ENCODE data around the gene PDE4B.

- TF ChIP-seq JUNB (IDR thresholded peaks at IDR 0.05) (no peak), ZFP36 (IDR thresholded peaks at IDR 0.05; ENCODE audit: borderline replicate concordance, partially characterized antibody) (no peak), NR3C1 (IDR thresholded peaks at IDR 0.05) (no peak), REST (IDR thresholded peaks at IDR 0.05) (no peak), CHD4 (IDR thresholded peaks at IDR 0.05; ENCODE audit: borderline replicate concordance) (no peak), JUN (IDR thresholded peaks at IDR 0.05) (no peak), MAFK (IDR thresholded peaks at IDR 0.05; ENCODE audit: partially characterized antibody) (no peak), POLR2A (IDR thresholded peaks at IDR 0.05; ENCODE audit: low read length) (no peak)
- TF ChIP-seq, protein P1, sequence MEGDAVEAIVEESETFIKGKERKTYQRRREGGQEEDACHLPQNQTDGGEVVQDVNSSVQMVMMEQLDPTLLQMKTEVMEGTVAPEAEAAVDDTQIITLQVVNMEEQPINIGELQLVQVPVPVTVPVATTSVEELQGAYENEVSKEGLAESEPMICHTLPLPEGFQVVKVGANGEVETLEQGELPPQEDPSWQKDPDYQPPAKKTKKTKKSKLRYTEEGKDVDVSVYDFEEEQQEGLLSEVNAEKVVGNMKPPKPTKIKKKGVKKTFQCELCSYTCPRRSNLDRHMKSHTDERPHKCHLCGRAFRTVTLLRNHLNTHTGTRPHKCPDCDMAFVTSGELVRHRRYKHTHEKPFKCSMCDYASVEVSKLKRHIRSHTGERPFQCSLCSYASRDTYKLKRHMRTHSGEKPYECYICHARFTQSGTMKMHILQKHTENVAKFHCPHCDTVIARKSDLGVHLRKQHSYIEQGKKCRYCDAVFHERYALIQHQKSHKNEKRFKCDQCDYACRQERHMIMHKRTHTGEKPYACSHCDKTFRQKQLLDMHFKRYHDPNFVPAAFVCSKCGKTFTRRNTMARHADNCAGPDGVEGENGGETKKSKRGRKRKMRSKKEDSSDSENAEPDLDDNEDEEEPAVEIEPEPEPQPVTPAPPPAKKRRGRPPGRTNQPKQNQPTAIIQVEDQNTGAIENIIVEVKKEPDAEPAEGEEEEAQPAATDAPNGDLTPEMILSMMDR (IDR thresholded peaks at IDR 0.05), result no peak
These were observed 505.8 kb downstream of the PDE4B start for GRCh38 chr1:66298464-66298863.

Measured in A549 (cell line).